Measurements from ENCODE around the gene C17orf50. TPM values are rescaled to one million over a fixed set of nuclear protein-coding genes. Genes with fewer than 3 reads are reported as not detected.

C17orf50 gene
- not detected for total RNA-seq
- long read RNA-seq: 0 reads

- TF ChIP-seq CTCF (IDR thresholded peaks at IDR 0.05; ENCODE audit: borderline replicate concordance): no peak
- H3K27me3 ChIP-seq (ENCODE audit: low read depth): no peaks in the 10 kb centered on the region
- H3K27ac ChIP-seq (replicated peaks): no peak within 1 kb of the TSS
- H3K4me3 ChIP-seq: no peak within 1 kb of the TSS
- intact Hi-C loops (cut with micrococcal nuclease): no loop called here
- no peak for DNase-seq
- no peaks in the 10 kb centered on the region for H3K36me3 ChIP-seq
- peaks cover 12% of the 10 kb centered on the region for H3K4me1 ChIP-seq
- H3K9me3 ChIP-seq (replicated peaks): no peaks in the 10 kb centered on the region
Observed at GRCh38 chr17:35760587-35760986, at the start of gene C17orf50. C17orf50 (plus strand) TSS chr17:35760887; CDS start chr17:35760942, 55 bp downstream.

GRCh38 chr17:35710950-35711349, 49.7 kb upstream of the C17orf50 start:
- intact Hi-C loops (cut with micrococcal nuclease): no loop called here
- Histone ChIP-seq H3K9me3 (replicated peaks) (no peaks in the 10 kb centered on the region), H3K36me3 (peaks cover 24% of the 10 kb centered on the region), H3K27me3 (ENCODE audit: low read depth) (no peaks in the 10 kb centered on the region), H3K27ac (replicated peaks) (no peak overlapping the region), H3K4me1 (peaks cover 79% of the 10 kb centered on the region), H3K4me3 (no peak overlapping the region)
- no peak for TF ChIP-seq CTCF (IDR thresholded peaks at IDR 0.05; ENCODE audit: borderline replicate concordance)
- no peak for DNase-seq

- peaks cover 91% of the 10 kb centered on the region for H3K4me1 ChIP-seq
- no peaks in the 10 kb centered on the region for H3K9me3 ChIP-seq (replicated peaks)
- peak overlapping the region; percentile 19 for H3K4me3 ChIP-seq
- H3K27ac ChIP-seq (replicated peaks): peak overlapping the region; percentile 90
- no peaks in the 10 kb centered on the region for H3K27me3 ChIP-seq (ENCODE audit: low read depth)
- intact Hi-C loops (cut with micrococcal nuclease): no loop called here
- no peak for DNase-seq
- H3K36me3 ChIP-seq: peaks cover 33% of the 10 kb centered on the region
- no peak for TF ChIP-seq CTCF (IDR thresholded peaks at IDR 0.05; ENCODE audit: borderline replicate concordance)
Observed at GRCh38 chr17:35713069-35713728, 47.5 kb upstream of the C17orf50 start.

GRCh38 chr17:35714988-35715387, 45.7 kb upstream of the C17orf50 start:
- intact Hi-C loops (cut with micrococcal nuclease): no loop called here
- DNase-seq: no peak
- H3K27ac ChIP-seq (replicated peaks): peak overlapping the region; percentile 90
- no peaks in the 10 kb centered on the region for H3K27me3 ChIP-seq (ENCODE audit: low read depth)
- H3K36me3 ChIP-seq: peaks cover 35% of the 10 kb centered on the region
- H3K4me1 ChIP-seq: peaks cover 73% of the 10 kb centered on the region
- no peak for TF ChIP-seq CTCF (IDR thresholded peaks at IDR 0.05; ENCODE audit: borderline replicate concordance)
- no peak overlapping the region for H3K4me3 ChIP-seq
- H3K9me3 ChIP-seq (replicated peaks): no peaks in the 10 kb centered on the region

- H3K27me3 ChIP-seq (ENCODE audit: low read depth): no peaks in the 10 kb centered on the region
- DNase-seq: no peak
- no peaks in the 10 kb centered on the region for H3K9me3 ChIP-seq (replicated peaks)
- H3K4me3 ChIP-seq: no peak overlapping the region
- peaks cover 69% of the 10 kb centered on the region for H3K4me1 ChIP-seq
- peak overlapping the region; percentile 90 for H3K27ac ChIP-seq (replicated peaks)
- TF ChIP-seq CTCF (IDR thresholded peaks at IDR 0.05; ENCODE audit: borderline replicate concordance): no peak
- H3K36me3 ChIP-seq: peaks cover 31% of the 10 kb centered on the region
- intact Hi-C loops (cut with micrococcal nuclease): no loop called here
Observed at GRCh38 chr17:35715416-35715815, 45.3 kb upstream of the C17orf50 start.
